ENCODE measurements around the gene MARCHF3.
"Not testable (repeated sequence)": the region's sequence is repeated elsewhere in the genome, so short reads cannot be mapped to it uniquely, and the experiment has no call there.

Gene MARCHF3

GRCh38 chr5:126897851-126898630 lies 132.3 kb downstream of the MARCHF3 start:
- no peak for TF ChIP-seq CTCF (IDR thresholded peaks at IDR 0.05; ENCODE audit: borderline replicate concordance, insufficient read depth, low read depth, low read length)
- no peak overlapping the region for H3K4me3 ChIP-seq (ENCODE audit: low read depth, low read length)

- no peak for TF ChIP-seq CTCF (IDR thresholded peaks at IDR 0.05; ENCODE audit: borderline replicate concordance, insufficient read depth, low read depth, low read length)
- H3K4me3 ChIP-seq (ENCODE audit: low read depth, low read length) = no peak overlapping the region
Measured at GRCh38 chr5:126896170-126896702, 134.1 kb downstream of the MARCHF3 start.

- not testable (repeated sequence) for H3K4me3 ChIP-seq (ENCODE audit: low read depth, low read length)
Measured at GRCh38 chr5:126895712-126896111, 134.6 kb downstream of the MARCHF3 start.

- not testable (repeated sequence) for H3K4me3 ChIP-seq (ENCODE audit: low read depth, low read length)
Measured at GRCh38 chr5:126890414-126890813, 139.9 kb downstream of the MARCHF3 start.

- H3K4me3 ChIP-seq (ENCODE audit: low read depth, low read length) = no peak overlapping the region
- no peak for TF ChIP-seq CTCF (IDR thresholded peaks at IDR 0.05; ENCODE audit: borderline replicate concordance, insufficient read depth, low read depth, low read length)
Measured at GRCh38 chr5:126888175-126888574, 142.2 kb downstream of the MARCHF3 start.

- no peak for TF ChIP-seq CTCF (IDR thresholded peaks at IDR 0.05; ENCODE audit: borderline replicate concordance, insufficient read depth, low read depth, low read length)
- H3K4me3 ChIP-seq (ENCODE audit: low read depth, low read length) = no peak overlapping the region
Measured at GRCh38 chr5:126884269-126884819, 146.0 kb downstream of the MARCHF3 start.

GRCh38 chr5:126883564-126884245 lies 146.7 kb downstream of the MARCHF3 start:
- no peak for TF ChIP-seq CTCF (IDR thresholded peaks at IDR 0.05; ENCODE audit: borderline replicate concordance, insufficient read depth, low read depth, low read length)
- no peak overlapping the region for H3K4me3 ChIP-seq (ENCODE audit: low read depth, low read length)

Data from GM12875 (cell line).